ENCODE data around the gene FMN1.

Gene FMN1

DNA sequence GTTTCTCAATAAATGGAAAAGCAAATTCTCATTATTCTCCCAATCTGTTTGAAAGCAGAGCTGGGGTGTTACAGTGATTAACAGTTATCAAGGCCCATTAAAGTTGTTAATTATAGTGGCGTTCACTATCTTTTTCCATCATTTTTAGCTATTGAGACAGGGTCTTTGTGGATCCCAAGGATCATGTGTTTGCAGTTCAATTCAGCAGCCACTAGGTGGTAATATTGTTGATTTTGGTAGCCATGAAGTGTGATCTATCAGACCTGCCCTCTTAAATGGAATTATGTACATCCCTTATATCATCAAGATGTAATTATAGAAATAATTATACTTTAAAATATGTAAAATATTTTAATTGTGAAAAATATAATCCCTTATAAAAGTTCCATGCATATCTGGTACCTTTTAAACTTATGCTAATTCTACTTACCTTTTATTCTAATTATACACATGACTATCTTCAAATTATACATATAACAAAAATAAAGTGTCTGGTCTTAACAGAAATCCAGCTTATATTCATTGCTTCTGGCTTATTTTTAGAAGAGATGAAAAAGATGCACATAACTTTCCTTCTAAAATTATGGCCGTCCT, 350.3 kb downstream of the FMN1 start:
- peak; percentile 76 for DNase-seq

DNA sequence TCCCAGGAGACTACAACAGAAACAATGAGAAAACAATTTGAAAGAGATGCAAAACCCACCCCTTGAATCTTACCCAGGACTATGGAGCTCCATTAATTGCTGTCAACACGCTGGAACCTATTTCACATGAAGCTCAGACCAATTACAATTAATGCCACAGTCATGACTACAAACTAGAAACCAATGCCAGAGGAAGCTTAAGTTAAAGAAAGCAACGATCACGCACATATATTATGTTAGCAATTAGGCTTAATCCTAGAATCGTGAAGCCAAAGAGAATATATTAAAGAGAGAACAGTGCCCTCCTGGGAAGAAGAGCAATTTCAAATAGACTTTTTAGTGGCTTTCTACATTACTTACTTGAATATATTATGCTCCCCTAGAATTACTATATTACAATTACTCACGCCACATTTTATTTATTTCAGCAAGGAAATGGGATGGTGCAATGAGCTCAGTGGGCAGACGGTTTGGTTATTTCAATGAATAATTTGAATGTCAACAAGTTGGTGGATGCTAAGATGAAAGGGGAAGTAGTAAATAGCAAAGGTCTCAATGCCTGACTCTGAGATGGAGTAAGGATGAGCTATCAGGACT, 351.2 kb downstream of the FMN1 start:
- DNase-seq = peak; percentile 88

DNA sequence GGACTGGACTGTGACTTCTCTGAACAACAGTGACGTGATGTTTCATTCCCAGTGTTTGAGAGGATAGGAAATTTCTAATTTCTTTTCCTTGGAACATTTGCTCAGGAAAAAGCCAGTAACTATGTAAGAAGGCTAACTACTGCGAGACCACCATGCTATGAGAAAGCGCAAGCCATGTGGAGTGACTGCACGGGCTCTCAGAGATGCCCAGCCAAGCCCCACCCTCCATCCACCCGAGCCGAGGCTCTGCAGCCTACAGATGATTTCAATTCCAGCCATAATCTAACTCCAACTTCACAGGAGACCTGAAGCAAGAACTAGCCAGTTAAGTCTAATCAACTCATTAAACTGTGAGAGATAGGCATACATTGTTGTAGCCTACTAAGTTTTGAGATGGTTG, 352.4 kb downstream of the FMN1 start:
- no peak for DNase-seq

DNA sequence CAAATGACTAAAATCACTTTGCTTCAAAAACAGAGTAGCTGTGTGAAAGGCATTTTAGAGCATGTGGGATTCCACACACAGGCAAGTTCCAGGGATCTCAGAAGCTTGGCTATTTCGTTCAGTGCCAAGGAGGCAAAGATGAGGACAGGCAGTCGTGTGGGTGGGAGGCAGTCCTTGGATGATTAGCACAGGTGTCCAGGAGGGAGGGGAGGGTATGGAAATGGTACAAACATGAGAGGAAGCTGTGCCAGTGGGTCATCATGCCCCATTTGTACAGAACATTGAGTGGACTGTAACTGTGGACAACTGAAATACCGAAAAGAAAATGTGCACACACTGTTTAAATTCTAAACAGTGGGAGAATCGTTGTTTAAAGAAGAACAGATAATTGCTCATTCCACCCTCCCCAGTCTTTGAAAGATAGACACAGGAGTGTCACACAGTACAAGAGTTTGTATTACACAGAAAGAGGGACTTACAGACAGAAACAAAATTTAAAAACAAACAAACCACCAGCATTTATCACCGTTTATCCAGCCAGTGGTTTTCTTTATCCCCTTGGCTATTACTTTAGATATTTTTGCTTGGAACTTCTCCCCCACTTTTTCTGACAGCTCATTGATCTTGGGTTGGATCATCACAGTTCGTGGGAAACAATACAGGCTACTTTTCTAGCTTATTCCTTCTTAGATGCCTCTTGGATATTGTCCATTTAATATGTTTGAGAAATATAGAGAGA, 353.8 kb downstream of the FMN1 start:
- peak; percentile 64 for DNase-seq

DNA sequence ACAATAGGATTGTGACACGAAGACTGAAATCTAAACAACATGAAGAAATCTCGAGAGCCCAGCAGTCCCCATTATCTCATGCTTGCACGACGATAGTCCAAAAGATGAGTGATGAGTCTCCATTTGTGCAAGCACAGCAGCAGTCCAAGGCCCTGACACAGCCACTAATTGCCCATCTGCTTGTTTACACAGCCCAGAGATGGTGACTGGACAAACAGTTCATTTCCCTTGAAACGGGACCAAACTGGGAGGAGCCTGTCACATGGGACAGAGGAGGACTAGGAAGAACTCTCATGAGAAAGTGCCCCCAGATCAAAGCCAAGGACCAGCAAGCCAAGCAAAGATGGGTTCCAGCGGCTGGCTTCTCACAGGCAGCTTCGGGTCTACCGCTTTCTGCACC, 355.7 kb downstream of the FMN1 start:
- peak; percentile 98 for DNase-seq

DNA sequence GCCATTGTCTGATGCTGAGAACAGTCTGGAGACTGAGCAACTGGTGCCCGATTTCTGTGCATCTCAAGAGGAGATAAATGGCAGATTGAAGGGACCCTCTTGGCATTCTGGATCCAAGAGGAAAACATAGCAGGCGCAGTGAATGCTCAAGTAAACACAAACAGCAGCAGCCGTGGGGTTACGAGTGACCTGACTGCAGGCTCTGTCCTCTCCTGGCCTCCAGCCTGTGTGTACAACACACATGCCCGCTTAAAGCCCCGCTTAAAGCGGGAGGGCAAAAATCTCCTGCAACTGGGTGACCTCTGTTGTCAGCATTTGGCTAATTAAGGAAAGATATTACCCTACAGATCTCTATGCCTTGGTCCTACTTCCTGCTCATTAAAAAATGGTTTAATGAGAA, 356.2 kb downstream of the FMN1 start:
- DNase-seq = no peak

DNA sequence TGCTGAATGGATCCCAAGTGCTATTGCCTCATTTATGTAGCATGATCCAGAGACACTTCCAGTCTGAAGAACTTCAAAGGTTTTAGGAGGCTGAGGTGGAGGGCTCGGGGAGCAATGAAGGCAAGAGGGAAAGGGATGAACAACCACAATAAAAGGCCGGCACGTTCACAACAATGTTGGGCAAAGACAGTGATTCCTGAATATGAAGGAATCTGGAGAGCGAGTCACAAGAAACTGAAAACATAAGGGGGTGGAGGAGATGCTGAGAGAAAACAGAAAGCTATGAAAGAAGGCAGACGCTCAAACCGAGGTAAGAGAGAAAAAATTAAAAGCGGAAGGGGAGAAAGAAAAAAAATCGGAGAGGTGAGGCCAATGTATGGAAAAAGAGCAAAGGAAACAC, 356.6 kb downstream of the FMN1 start:
- DNase-seq = no peak

DNA sequence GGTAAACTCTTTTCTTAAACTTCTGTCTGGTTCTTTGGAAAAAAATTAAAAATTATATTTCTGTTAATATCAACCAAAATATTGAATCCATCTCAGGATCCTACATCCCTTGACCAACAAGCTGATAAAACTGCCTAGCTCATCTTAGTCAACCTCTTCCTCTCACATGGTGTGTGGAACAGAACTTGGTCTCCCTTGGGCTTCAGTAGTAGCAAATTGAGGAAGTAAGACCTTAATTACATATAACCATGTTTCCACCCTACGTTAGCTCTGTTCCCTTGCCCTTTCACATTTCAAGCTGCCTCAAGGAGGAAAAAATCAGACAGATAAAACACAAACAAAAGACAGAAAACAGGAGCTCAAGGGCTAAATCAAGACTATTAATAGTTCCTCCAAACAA, 360.4 kb downstream of the FMN1 start:
- DNase-seq = no peak

DNA sequence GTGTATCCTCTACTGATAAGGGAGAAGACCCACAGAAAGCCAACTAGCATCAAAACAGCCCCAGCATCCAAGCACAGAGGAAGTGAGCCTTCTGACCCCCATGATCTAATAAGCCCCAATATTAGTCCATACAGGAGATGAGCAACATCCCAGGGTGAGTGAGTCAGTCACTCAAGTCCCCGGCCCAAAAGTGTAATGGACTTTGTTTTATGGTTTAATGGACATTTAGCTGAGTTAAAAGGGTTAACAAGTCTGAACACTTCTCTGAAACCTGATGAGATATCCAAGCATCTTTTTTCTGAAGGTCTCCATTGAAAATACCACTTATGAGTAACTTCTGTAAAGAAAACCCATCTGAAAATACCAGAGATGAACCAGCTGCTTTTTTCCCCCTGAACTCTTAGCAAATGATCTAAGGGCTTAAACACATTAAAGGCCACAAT, 361.1 kb downstream of the FMN1 start:
- DNase-seq = peak; percentile 95

DNA sequence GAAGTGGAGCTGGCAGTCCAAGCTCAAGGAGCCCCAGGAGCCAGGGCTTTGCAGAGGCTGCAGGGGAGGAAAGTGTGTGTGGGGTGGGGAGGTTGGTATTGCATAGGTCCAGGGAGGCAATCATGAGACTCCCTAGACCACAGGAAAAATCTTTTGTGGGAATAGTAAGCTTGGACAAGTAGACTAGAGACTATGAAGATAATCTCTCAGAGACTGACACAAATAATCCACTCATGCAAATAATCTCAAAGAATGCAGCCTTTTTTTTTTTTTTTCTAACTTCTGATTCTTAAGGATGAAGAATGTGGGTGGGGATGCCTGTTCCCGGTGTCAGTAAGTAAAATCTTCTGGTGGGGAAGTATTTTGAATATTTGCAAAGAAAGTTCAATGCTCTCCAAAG, 363.0 kb downstream of the FMN1 start:
- DNase-seq = no peak

DNA sequence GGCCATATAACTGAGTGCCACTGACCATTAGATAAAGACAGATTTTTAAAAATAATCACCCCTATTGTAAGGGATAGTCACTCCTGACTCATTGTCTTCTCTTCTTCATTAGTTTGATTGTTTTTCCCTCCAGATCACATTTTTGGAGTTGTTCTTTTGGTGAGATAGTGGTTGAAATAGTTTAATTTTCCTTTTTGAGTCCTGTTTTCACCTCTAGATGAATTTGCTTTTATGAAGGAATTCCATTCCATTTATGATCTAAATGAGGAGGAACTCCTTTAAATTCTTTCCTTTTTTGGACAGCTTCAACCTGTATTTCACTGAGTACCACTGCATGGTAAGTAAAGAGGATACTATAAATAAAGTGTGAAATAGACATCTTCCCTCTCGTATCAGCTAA, 364.3 kb downstream of the FMN1 start:
- DNase-seq = no peak

DNA sequence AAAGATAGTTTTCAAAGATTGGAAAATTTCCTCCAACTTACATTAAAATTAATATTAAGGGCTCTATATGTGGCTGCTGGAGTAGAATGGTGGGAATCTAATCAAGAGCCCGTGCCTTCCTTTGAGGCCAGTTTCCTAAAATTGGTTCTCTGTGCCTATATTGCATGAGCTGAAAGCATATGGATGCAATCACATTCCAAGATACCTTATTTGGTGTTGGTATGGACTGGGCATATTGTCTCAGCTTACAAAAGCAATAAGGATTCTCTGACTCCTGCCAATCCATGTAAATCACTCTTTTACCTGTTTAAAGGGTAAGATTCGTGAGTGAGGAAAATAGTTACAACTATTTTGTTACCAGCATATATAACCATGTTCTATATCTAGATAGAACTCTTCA, 365.1 kb downstream of the FMN1 start:
- peak; percentile 52 for DNase-seq

DNA sequence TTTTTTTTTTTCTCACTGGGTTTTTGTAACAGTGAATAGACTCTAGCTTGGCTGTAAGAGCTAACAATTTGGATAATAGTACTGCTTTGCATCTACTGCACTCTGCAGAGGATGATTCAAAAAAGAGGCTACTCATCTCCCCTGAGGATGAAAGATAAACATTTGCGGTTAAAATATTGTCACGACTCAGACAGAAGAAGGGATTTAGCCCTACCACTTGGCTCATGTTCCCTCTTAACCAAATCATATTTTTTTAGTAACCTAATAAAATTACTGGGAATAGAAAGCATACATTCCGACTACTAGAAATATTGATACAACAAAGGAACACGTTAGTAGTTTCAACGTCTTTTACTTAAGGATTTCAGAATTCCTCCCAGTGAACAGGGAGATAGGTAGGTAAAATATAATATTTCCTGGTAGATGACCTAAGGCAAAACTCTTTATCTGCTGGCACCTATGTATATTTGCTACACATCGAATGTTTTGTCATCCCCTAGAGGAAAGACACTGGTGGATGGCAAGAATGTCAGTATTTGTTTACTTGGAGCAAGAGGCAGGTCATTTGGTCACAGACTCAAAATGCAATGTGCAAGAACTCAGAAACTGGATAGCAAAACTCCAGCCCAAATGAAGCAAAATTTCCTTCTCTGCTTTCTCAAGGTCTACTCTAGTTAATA, 365.9 kb downstream of the FMN1 start:
- DNase-seq = peak; percentile 95

DNA sequence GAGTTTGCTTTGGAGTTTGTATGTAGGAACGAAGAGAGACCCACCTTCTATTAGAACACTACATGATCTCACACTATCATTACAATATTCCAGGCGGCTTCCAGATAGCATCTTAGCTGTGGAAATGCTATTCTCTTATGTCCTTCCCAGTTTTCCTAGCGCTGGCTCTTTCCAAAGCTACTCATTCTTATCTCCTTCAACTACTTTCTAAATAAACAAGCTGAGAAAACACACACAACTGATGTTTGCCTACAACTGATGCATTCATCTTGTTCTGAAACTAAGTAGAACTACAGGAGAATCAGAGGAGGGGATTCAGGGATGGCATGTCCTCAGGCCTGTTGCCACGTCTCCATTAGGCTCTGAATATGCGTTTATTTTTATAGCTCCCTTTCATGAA, 367.8 kb downstream of the FMN1 start:
- DNase-seq = no peak

DNA sequence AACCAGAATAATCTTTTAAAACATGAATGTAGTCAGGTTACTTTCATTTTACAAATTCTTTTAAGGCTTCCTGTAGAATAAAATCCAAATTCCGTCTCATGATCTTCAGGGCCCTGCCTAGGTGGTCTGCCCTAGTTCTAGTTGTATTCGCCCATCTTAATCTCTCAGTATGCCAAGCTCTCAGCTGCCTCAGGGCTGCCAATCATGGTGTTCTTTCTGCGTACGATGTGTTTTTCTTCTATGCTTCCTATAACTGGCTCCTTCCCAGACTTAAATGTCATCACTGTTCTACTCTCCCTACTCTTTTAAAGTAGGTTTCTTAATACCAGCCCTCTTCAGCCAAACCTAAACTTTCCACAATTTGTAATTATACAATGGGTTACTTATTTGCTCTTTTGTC, 369.3 kb downstream of the FMN1 start:
- peak; percentile 15 for DNase-seq

DNA sequence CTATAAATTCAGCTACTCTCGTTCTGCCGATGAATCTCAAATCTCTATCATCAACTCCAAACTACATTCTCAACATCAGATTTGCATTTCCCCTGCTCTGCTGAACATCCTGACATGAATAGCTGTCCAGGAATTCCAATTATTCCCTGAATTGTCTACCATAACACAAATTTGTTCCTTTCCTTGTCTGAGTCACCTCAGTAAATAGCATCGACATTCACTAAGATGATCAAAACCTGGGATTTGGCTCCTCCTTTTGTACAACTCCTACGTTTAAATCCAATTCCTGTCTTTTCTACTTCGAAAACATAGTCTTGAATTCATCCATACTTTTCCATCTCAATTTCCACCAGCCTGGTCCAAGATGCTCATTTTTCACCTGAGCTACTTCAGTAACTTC, 369.7 kb downstream of the FMN1 start:
- peak; percentile 96 for DNase-seq

DNA sequence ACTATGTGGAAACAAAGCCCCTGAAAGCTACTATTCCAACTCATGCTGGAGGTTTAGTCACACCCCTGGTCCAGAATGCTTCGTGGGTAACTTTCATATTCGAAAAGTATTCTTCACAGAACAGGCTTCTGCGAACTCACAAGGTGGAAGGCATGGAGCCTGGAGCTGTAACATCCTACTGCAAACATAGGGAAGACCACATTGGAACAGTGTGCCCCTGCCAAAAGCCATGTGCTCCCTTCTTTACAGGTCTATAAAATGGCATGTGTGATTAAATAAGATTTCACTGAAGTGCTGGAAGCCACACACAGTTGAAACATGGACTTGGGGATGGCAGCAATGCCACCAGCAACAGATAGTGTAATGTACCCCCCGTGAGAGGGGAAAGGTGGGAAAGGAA, 370.8 kb downstream of the FMN1 start:
- no peak for DNase-seq

DNA sequence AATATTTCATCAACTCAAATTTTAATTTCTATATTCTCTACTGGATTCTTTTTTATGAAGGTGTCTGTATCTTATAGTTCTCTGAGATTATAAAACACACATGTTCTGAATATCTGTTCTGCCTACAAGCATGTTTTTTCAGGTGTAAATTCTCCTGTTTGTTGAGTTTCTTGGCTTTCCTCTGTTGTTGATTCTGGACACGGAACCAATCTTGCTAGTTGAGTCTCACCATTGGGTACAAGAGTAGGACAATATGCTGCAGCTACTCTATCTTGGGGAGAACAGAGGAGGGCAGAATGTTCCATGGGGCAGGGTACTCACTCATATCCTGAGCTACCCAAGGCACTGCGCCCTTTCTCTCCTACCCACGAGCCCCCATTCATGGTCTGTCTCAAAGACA, 371.8 kb downstream of the FMN1 start:
- no peak for DNase-seq

DNA sequence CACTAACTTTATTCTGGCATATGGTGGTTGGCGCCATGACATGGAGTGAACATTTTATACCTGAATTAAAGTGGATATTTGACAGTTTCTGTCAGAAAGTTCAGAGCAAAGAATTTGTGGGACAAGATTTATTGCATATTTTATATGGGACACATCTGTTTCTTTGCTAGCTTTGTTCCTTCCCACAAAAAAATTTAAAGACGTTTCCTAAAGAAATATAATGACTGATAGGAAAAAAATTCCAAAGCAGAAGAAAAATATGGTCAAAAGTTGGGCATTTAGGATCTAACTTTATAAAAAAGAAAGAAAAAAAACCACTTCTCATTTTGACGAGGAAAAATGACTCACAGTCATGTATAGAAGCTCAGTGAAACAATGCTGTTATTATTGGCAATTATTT, 375.1 kb downstream of the FMN1 start:
- DNase-seq = no peak

DNA sequence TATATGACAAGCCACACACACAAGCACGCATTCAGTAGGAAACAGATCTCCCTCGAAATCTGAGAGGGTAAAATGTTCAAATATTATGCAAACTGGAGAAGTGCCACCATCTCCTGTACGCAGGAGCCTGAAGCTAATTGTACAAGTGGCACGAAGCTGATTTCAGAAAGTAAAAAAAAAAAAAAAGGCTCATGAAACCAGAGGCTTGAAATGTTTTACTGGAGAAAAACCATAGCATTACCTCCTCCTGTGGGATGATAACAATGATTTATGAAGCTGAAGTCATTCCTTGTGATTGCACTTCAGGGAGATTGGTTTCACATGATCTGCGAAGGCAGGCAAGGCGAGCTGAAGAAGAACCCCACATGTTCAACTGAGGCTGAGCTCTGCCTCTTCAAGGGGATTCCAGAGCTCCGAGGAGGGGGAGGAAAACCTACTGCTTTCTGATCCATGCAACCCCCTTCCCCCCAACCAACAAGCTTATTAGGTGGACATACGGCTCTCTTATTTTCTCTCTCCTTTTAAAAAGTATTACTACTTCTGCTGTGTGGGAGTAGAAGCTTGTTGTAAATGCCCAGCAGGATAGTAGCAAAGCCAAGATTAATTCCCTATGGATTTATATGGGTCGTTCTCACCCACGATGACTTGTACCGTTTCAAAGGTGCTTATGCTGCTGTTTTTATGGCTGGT, 375.6 kb downstream of the FMN1 start:
- peak; percentile 35 for DNase-seq

DNA sequence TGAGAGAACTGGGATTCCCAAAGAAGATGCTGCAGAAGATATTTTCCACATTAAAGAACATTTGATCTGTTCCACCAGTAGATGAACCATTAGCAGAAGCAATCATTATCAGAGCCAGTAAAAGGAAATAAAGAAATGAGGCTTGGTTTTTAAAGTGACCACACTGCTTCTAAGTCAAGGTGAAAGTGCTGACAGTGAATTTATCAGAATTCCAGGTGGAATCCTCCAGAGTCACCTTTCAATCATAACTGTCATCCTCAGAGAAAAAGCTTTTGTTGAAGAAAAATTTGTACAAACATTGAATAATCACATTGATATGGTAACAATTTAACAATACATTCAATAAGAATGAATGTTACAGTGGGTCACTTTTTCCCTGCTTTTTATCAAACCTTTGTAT, 376.9 kb downstream of the FMN1 start:
- no peak for DNase-seq

DNA sequence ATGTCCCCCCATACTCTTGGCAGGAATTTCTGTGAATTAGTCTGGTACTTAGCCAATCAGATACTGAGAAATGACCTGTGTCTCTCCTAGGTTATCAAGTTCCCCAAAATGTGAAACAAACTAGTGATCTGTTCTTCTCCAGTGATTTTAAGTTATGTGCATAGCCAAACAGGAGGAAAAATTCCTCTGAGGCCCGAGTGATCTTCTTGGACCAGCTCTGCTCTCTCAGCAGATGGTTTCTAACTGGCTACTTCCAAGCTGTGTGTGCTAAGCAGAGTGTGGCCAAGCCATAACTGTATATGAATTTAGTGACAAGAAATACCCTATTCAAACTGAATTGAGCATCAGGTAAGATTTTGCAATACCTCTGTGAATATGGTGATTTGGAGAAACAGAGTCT, 387.2 kb downstream of the FMN1 start:
- DNase-seq = no peak

DNA sequence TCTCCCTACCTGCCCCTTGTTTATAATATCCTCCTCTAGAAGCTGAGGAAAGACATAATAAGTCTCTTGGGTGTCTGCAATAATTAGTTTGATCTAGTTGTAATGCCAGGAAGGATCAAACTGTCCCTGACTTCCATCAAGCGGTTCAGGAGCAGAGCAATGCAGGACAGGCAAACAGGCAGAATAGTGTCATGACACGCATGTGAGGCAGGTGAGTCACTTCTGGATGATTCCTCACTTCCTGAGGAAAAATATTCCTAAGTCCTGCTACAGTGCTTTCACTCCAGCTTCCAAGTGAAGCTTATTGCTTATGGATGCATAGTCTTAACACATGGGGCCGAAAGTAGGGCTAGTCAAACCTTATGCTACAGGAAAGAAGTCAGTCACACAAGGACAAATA, 390.9 kb downstream of the FMN1 start:
- peak; percentile 25 for DNase-seq
